ENCODE measurements around the gene RBM19.

Gene RBM19

GRCh38 chr12:113879658-113880057 lies 86.5 kb downstream of the RBM19 start:
- no peak for TF ChIP-seq CTCF (IDR thresholded peaks at IDR 0.05)

GRCh38 chr12:113877607-113878006 lies 88.5 kb downstream of the RBM19 start:
- no peak for TF ChIP-seq CTCF (IDR thresholded peaks at IDR 0.05)

- TF ChIP-seq CTCF (IDR thresholded peaks at IDR 0.05) = no peak
Measured at GRCh38 chr12:113876160-113876559, 90.0 kb downstream of the RBM19 start.

- no peak for TF ChIP-seq CTCF (IDR thresholded peaks at IDR 0.05)
Measured at GRCh38 chr12:113875691-113876090, 90.4 kb downstream of the RBM19 start.

GRCh38 chr12:113874999-113875561 lies 91.0 kb downstream of the RBM19 start:
- no peak for TF ChIP-seq CTCF (IDR thresholded peaks at IDR 0.05)

GRCh38 chr12:113874326-113874725 lies 91.8 kb downstream of the RBM19 start:
- no peak for TF ChIP-seq CTCF (IDR thresholded peaks at IDR 0.05)

- TF ChIP-seq CTCF (IDR thresholded peaks at IDR 0.05) = no peak
Measured at GRCh38 chr12:113873740-113874139, 92.4 kb downstream of the RBM19 start.

- TF ChIP-seq CTCF (IDR thresholded peaks at IDR 0.05) = no peak
Measured at GRCh38 chr12:113870890-113871289, 95.2 kb downstream of the RBM19 start.

Data from LNCAP (cell line).